Neural cell (in vitro differentiated cells): ENCODE measurements around the gene SBK1.

Experiments
- CTCF ChIP-seq: fragments of 450-650 bp; IDR thresholded peaks from 2 replicates; pipeline ENCODE4 v1.5.1; 2014; ENCODE audit warnings: antibody characterized with exemption, mild to moderate bottlenecking, moderate library complexity; ENCODE audit not compliant: poor library complexity, severe bottlenecking
- EP300 ChIP-seq: fragments of 450-650 bp; conservative IDR thresholded peaks from 2 replicates; pipeline ENCODE4 v1.6.1; 2014; ENCODE audit warnings: antibody characterized with exemption, mild to moderate bottlenecking, moderate library complexity; ENCODE audit not compliant: poor library complexity, severe bottlenecking
- POLR2AphosphoS5 ChIP-seq: IDR thresholded peaks from 2 replicates; pipeline ENCODE4 v1.6.1; 2012
- RAD21 ChIP-seq: fragments of 450-650 bp; conservative IDR thresholded peaks from 2 replicates; pipeline ENCODE4 v1.6.1; 2014; ENCODE audit warnings: antibody characterized with exemption, mild to moderate bottlenecking, moderate library complexity
- REST ChIP-seq: IDR thresholded peaks from 2 replicates; pipeline ENCODE4 v1.6.1; 2012; ENCODE audit warnings: borderline replicate concordance
- SMC3 ChIP-seq: fragments of 450-650 bp; conservative IDR thresholded peaks from 2 replicates; pipeline ENCODE4 v1.6.1; 2014; ENCODE audit warnings: antibody characterized with exemption, mild to moderate bottlenecking, moderate library complexity; ENCODE audit not compliant: poor library complexity
- TAF1 ChIP-seq: IDR thresholded peaks from 2 replicates; pipeline ENCODE4 v1.6.1; 2012; ENCODE audit warnings: low read depth

GRCh38 chr16:28258567-28258966 lies 33.8 kb upstream of the SBK1 start:
- TF ChIP-seq SMC3 (no peak), RAD21 (no peak), CTCF (no peak), POLR2AphosphoS5 (no peak), EP300 (no peak), TAF1 (no peak), REST (no peak)
